Measurements from ENCODE around the gene SLAIN2.

DNA sequence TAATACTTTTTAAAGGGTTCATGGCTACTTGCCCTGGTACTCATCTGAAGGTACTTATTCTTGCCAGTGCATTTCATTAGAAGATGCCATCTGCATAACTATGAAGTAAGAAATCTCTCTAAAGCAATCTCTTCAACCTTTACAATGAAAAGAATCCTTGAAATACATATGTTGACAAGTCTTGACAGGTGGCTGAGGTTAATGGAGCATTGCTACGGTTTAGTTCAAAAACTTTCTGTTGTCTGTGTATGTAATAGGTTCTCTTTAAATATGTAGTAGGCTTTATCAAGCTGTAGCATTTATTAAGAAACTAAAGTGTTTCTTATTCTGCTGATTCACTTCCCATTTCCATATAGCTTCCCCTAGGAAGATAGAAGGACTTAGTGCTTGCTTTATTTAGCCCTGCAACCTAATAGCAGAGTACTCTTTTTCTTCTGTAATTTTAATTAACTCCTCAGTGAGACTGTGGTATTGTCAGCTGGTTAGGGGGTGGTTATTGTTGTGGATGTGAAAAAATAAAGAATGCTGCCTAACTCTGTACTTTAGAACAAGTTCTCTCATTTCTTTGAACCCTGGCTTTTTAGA lies 39.3 kb downstream of the SLAIN2 start:
- no peak for TF ChIP-seq MXI1 (IDR thresholded peaks at IDR 0.05; ENCODE audit: borderline replicate concordance, low read depth, low read length)
- no peak for TF ChIP-seq RCOR1 (IDR thresholded peaks at IDR 0.05; ENCODE audit: insufficient replicate concordance, low read length)
- TF ChIP-seq, protein P1, sequence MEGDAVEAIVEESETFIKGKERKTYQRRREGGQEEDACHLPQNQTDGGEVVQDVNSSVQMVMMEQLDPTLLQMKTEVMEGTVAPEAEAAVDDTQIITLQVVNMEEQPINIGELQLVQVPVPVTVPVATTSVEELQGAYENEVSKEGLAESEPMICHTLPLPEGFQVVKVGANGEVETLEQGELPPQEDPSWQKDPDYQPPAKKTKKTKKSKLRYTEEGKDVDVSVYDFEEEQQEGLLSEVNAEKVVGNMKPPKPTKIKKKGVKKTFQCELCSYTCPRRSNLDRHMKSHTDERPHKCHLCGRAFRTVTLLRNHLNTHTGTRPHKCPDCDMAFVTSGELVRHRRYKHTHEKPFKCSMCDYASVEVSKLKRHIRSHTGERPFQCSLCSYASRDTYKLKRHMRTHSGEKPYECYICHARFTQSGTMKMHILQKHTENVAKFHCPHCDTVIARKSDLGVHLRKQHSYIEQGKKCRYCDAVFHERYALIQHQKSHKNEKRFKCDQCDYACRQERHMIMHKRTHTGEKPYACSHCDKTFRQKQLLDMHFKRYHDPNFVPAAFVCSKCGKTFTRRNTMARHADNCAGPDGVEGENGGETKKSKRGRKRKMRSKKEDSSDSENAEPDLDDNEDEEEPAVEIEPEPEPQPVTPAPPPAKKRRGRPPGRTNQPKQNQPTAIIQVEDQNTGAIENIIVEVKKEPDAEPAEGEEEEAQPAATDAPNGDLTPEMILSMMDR (conservative IDR thresholded peaks at IDR 0.05; ENCODE audit: low read depth, low read length): no peak
- TF ChIP-seq POLR2A (IDR thresholded peaks at IDR 0.05; ENCODE audit: low read depth, low read length): no peak
- TF ChIP-seq MAZ (IDR thresholded peaks at IDR 0.05; ENCODE audit: borderline replicate concordance, low read depth, low read length): no peak
- no peak for TF ChIP-seq CEBPB (IDR thresholded peaks at IDR 0.05; ENCODE audit: low read depth, low read length)
- TF ChIP-seq MAFK (IDR thresholded peaks at IDR 0.05; ENCODE audit: low read depth, low read length): no peak
- no peak for TF ChIP-seq SMC3 (IDR thresholded peaks at IDR 0.05; ENCODE audit: low read depth, low read length)
- TF ChIP-seq RAD21 (IDR thresholded peaks at IDR 0.05; ENCODE audit: low read length): no peak
